DND-41 (cell line): ENCODE results near the gene CIRBP.

ENCODE experiments used
- EZH2 ChIP-seq: IDR thresholded peaks from 3 replicates; pipeline ENCODE4 v1.6.1; 2012; ENCODE audit warnings: borderline replicate concordance, low read depth, mild to moderate bottlenecking, moderate library complexity, low read length, inconsistent platforms; ENCODE audit not compliant: severe bottlenecking
- TF ChIP-seq, protein P1 (sequence below): IDR thresholded peaks from 2 replicates; pipeline ENCODE4 v1.5.1; 2012; ENCODE audit warnings: borderline replicate concordance, low read length, moderate library complexity, mild to moderate bottlenecking; ENCODE audit not compliant: poor library complexity, severe bottlenecking; ENCODE audit errors: extremely low read depth

DNA sequence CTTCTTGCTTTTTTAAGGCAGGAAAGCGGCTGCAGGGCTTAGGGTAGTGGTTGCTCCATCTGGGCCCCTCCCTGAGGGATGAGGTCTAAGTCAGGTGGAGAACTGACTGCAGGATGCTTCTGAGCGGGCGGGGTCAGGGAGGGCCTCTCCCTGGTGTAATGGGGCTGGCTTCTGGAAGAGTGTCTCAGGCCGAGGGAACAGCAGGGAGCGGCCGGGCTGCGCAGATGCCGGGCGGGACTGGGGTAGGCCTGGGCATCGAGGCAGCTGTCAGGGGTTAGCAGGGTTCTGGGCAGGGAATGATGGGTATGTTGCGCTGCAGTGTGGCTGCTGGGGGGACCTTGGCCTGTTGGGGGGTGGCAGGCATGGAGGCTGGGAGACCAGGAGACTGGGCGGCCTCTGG lies 8.9 kb downstream of the CIRBP start:
- TF ChIP-seq, protein P1, sequence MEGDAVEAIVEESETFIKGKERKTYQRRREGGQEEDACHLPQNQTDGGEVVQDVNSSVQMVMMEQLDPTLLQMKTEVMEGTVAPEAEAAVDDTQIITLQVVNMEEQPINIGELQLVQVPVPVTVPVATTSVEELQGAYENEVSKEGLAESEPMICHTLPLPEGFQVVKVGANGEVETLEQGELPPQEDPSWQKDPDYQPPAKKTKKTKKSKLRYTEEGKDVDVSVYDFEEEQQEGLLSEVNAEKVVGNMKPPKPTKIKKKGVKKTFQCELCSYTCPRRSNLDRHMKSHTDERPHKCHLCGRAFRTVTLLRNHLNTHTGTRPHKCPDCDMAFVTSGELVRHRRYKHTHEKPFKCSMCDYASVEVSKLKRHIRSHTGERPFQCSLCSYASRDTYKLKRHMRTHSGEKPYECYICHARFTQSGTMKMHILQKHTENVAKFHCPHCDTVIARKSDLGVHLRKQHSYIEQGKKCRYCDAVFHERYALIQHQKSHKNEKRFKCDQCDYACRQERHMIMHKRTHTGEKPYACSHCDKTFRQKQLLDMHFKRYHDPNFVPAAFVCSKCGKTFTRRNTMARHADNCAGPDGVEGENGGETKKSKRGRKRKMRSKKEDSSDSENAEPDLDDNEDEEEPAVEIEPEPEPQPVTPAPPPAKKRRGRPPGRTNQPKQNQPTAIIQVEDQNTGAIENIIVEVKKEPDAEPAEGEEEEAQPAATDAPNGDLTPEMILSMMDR = no peak
- TF ChIP-seq EZH2 = no peak
